A549 (cell line): ENCODE results near the gene FMNL3. TPM values are rescaled to one million over a fixed set of nuclear protein-coding genes. Genes with fewer than 3 reads are reported as not detected.

Experiments
- ATAC-seq, 2 experiments: fragments of 200-7000 bp in 1 of 2; fragments of >200 bp in 1 of 2; cut with Nextera tagmentation in 1 of 2; cut with Tn5 transposase in 1 of 2; 3 replicates each; pipeline versions ENCODE4 v1.8.0 to v1.9.1; 2018 to 2020; ENCODE audit warnings: mild to moderate bottlenecking in 1 of 2, moderate library complexity in 1 of 2
- CTCF ChIA-PET: fragments of 300-600 bp; sonication (Branson Sonifier 250); formaldehyde crosslinking; extraction: SDS; loops from one replicate; lab custom pipeline; 2021; ENCODE audit warnings: antibody characterized with exemption, inconsistent platforms; lab: Yijun Ruan, JAX
- POLR2A ChIA-PET: fragments of 350-600 bp; formaldehyde crosslinking; extraction: SDS; loops from one replicate; lab custom pipeline; 2021; ENCODE audit warnings: antibody characterized with exemption, inconsistent platforms; lab: Yijun Ruan, JAX
- DNase-seq, 2 experiments: peaks; one replicate each; pipeline versions ENCODE4 v3.0.0 to v3.0.0-alpha.2; 2011 to 2016; ENCODE audit warnings: low read depth in 1 of 2, low spot score in 1 of 2
- FAIRE-seq: peaks from 2 replicates; lab custom pipeline; 2011; peaks lifted over from hg19 to GRCh38; lab: Jason Lieb, UNC
- H3K27ac ChIP-seq, 2 experiments: fragments of >200 bp; sonication (Bioruptor Twin); formaldehyde crosslinking; 3 replicates each; pipeline ENCODE4 v1.5.1; 2016 to 2017
- H3K4me1 ChIP-seq: fragments of >200 bp; sonication (Bioruptor Twin); formaldehyde crosslinking; 3 replicates; pipeline ENCODE4 v1.6.1; 2016
- H3K4me2 ChIP-seq: fragments of >200 bp; sonication (Bioruptor Twin); formaldehyde crosslinking; 3 replicates; pipeline ENCODE4 v1.6.1; 2016
- H3K4me3 ChIP-seq: fragments of >200 bp; sonication (Bioruptor Twin); formaldehyde crosslinking; 3 replicates; pipeline ENCODE4 v1.5.1; 2016
- H3K9me3 ChIP-seq: fragments of >200 bp; sonication (Bioruptor Twin); formaldehyde crosslinking; 3 replicates; pipeline ENCODE4 v1.6.1; 2016
- EHF ChIP-seq: fragments of 250-450 bp; sonication (Bioruptor Pico); IDR thresholded peaks from 2 replicates; pipeline ENCODE4 v1.5.0; 2020; ENCODE audit warnings: mild to moderate bottlenecking
- EHMT2 ChIP-seq: fragments of 200-600 bp; sonication (generic); IDR thresholded peaks from 2 replicates; pipeline ENCODE4 v1.6.1; 2016; ENCODE audit warnings: antibody characterized with exemption, low read depth, mild to moderate bottlenecking, moderate library complexity
- EP300 ChIP-seq, 2 experiments: fragments of >200 bp; sonication (Bioruptor Twin); formaldehyde crosslinking; IDR thresholded peaks; 2 replicates in 1 of 2; 3 replicates in 1 of 2; pipeline ENCODE4 v1.6.1; 2016 to 2017
- ESRRA ChIP-seq: fragments of 150-350 bp; IDR thresholded peaks from 2 replicates; pipeline ENCODE4 v1.6.1; 2014; ENCODE audit warnings: mild to moderate bottlenecking, low read length, borderline replicate concordance
- FOSL2 ChIP-seq, 2 experiments: fragments of 450-650 bp in 1 of 2; fragments of >200 bp in 1 of 2; sonication (Bioruptor Twin) in 1 of 2; formaldehyde crosslinking; IDR thresholded peaks; 2 replicates each; pipeline versions ENCODE4 v1.5.0 to v1.6.1; 2016 to 2020; ENCODE audit warnings: mild to moderate bottlenecking in 1 of 2, moderate library complexity in 1 of 2
- FOXS1 ChIP-seq: fragments of 250-450 bp; sonication (Bioruptor Pico); IDR thresholded peaks from 2 replicates; pipeline ENCODE4 v1.5.0; 2020; ENCODE audit warnings: mild to moderate bottlenecking, moderate library complexity
- GATA3 ChIP-seq: IDR thresholded peaks from 2 replicates; pipeline ENCODE4 v1.6.1; 2012; ENCODE audit warnings: borderline replicate concordance
- HEYL ChIP-seq: fragments of 250-450 bp; sonication (Bioruptor Pico); IDR thresholded peaks from 2 replicates; pipeline ENCODE4 v1.8.0; 2021; ENCODE audit warnings: mild to moderate bottlenecking, moderate library complexity
- HOXA7 ChIP-seq: fragments of 250-450 bp; sonication (Bioruptor Pico); IDR thresholded peaks from 2 replicates; pipeline ENCODE4 v1.5.0; 2020; ENCODE audit warnings: mild to moderate bottlenecking, moderate library complexity
- HOXB5 ChIP-seq: fragments of 250-450 bp; sonication (Bioruptor Pico); IDR thresholded peaks from 2 replicates; pipeline ENCODE4 v1.5.0; 2020; ENCODE audit warnings: mild to moderate bottlenecking, moderate library complexity
- JUN ChIP-seq, 2 experiments: fragments of >200 bp; sonication (Bioruptor Twin); formaldehyde crosslinking; IDR thresholded peaks; 2 replicates in 1 of 2; 3 replicates in 1 of 2; pipeline ENCODE4 v1.6.1; 2016 to 2017
- JUNB ChIP-seq: fragments of >200 bp; sonication (Bioruptor Twin); formaldehyde crosslinking; IDR thresholded peaks from 2 replicates; pipeline ENCODE4 v1.6.1; 2016
- KDM5A ChIP-seq: fragments of 200-600 bp; sonication (generic); IDR thresholded peaks from 2 replicates; pipeline ENCODE4 v1.6.1; 2016; ENCODE audit warnings: antibody characterized with exemption, mild to moderate bottlenecking
- MAFK ChIP-seq: fragments of 450-650 bp; IDR thresholded peaks from 2 replicates; pipeline ENCODE4 v1.6.1; 2014; ENCODE audit not compliant: partially characterized antibody
- MAZ ChIP-seq: fragments of 150-350 bp; IDR thresholded peaks from 2 replicates; pipeline ENCODE4 v1.6.1; 2014; ENCODE audit warnings: antibody characterized with exemption, low read depth, low read length, borderline replicate concordance
- MYC ChIP-seq: IDR thresholded peaks from 2 replicates; pipeline ENCODE4 v1.6.1; 2012; ENCODE audit warnings: mild to moderate bottlenecking, inconsistent platforms, low read length, improper control_type of control experiment, borderline replicate concordance
- POLR2A ChIP-seq: IDR thresholded peaks from 2 replicates; pipeline ENCODE4 v1.6.1; 2012; ENCODE audit warnings: mild to moderate bottlenecking, low read length
- RCOR1 ChIP-seq: fragments of 150-350 bp; IDR thresholded peaks from 2 replicates; pipeline ENCODE4 v1.6.1; 2014; ENCODE audit warnings: antibody characterized with exemption, low read length, low read depth
- RFX5 ChIP-seq: fragments of 450-650 bp; IDR thresholded peaks from 2 replicates; pipeline ENCODE4 v1.7.1; 2014; ENCODE audit warnings: antibody characterized with exemption, mild to moderate bottlenecking, moderate library complexity
- RNF2 ChIP-seq: fragments of 200-600 bp; sonication (generic); IDR thresholded peaks from 2 replicates; pipeline ENCODE4 v1.6.1; 2016; ENCODE audit warnings: low read depth, mild to moderate bottlenecking, antibody characterized with exemption, moderate library complexity, borderline replicate concordance
- TP53 ChIP-seq: fragments of 250-450 bp; sonication (Bioruptor Pico); IDR thresholded peaks from 2 replicates; pipeline ENCODE4 v1.5.0; 2021; ENCODE audit warnings: mild to moderate bottlenecking, moderate library complexity
- ZFP36 ChIP-seq: fragments of 450-650 bp; IDR thresholded peaks from 2 replicates; pipeline ENCODE4 v1.6.1; 2014; ENCODE audit warnings: borderline replicate concordance; ENCODE audit not compliant: partially characterized antibody
- ZSCAN20 ChIP-seq: fragments of 250-450 bp; sonication (Bioruptor Pico); IDR thresholded peaks from 2 replicates; pipeline ENCODE4 v1.8.0; 2022; ENCODE audit warnings: mild to moderate bottlenecking, moderate library complexity
- WGBS: methylation state at CpG from one replicate; pipeline ENCODE4 v1.1.6; 2017; ENCODE audit errors: missing lambda C conversion rate; 5-methylcytosine and 5-hydroxymethylcytosine counted together
- polyA plus RNA-seq, 4 experiments: library from polyadenylated mRNA; depleted of rRNA in 3 of 4; stranded (reverse); fragments of >200 nt; fragmentation: RNase III in 1 of 4; extraction: RNeasy Plus Mini Kit Qiagen cat#74134 plus additional on column Dnase treatment in 1 of 4; gene quantifications; 2 replicates in 3 of 4; 3 replicates in 1 of 4; pipeline ENCODE4 v1.2.3, GENCODE V29; 2011 to 2017
- TF ChIP-seq, protein P1 (sequence below): fragments of 250-450 bp; sonication (Bioruptor Pico); IDR thresholded peaks from 2 replicates; pipeline ENCODE4 v1.5.0; 2020; ENCODE audit warnings: low read depth, mild to moderate bottlenecking, moderate library complexity
- TF ChIP-seq, protein P2 (sequence below): fragments of 200-600 bp; sonication (generic); IDR thresholded peaks from 2 replicates; pipeline ENCODE4 v1.6.1; 2016; ENCODE audit warnings: antibody characterized with exemption, mild to moderate bottlenecking, moderate library complexity

Gene FMNL3
- polyA plus RNA-seq, 2 of the 4 experiments (the other 2 are of a cell fraction), result 1.7 TPM

DNA sequence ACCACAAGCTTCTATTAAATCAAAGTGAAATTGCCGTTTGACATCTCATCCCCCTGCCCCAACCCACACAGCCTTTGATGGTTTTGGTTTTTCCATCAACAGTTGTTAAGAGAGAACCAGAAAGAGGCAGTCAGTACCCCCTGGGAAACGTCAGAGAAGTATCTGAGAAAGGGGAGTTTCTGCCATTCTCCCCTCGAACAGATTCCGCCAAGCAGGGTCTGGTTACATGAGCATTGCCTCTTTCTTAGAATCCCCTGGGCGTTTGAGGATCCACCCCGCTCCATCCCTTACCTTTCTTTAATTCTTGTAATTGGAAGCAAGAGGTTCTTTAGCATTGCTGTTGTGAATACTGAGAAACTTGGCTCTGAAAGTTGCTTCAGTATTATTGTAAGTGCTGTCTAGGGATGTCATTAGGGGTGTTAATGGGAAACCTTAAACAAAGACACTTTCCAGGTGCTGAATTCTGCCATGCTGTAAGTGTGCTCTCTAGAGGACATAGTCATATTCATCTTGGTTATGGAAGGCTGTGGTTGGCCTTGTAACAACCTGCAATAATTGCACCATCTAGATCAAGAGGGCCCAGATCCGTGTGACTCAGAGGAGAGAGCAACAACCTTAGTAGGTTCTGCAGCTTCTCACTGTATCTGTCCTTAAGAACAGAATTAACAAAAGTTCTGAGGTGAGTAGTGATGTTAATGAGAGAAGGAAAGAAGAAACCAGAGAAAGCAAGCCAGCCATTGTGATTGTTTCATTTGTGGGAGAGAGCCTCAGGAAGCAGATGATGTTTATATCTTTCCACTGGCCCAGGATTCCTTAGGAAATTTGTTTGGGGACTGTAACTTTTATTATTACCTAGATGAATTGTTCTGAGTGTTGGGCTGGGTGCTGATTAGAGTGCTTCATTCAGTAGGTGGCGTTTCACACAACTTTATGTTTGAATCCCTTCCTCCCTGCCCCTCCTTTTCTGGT, 43.1 kb upstream of the FMNL3 start:
- FAIRE-seq, result no peak
- no peak overlapping the region for H3K4me3 ChIP-seq
- CTCF ChIA-PET, result interaction anchor here (0.7 to 2.5 kb wide), 7 partner anchors 9 to 236 kb away, joined by 3 to 17 read pairs (median 4); partner anchors contain the start of gene TMBIM6

DNA sequence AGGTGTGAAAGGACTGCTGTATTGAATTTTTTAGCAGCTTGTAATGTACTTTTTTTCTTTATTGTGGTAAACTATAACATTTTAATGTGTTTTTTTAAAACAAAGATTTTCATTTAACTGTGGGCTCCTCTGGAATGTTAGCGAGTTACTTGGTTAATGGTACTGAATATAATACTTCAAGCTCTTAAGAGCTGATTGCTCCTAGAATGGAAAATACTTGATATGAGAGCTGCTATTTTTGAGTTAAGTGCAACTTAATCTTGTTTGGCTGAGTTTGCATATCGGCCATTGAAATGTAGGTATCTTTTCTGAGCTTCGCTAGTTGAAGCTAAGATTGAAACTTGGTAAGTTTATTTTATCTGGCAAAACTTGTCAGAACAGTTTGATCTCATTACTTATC, 41.6 kb upstream of the FMNL3 start:
- Histone ChIP-seq H3K4me1 (peaks cover 27% of the 10 kb centered on the region), H3K4me3 (no peak overlapping the region), H3K4me2 (no peak overlapping the region), H3K9me3 (no peaks in the 10 kb centered on the region), H3K27ac (no peak overlapping the region)
- WGBS, result 94% methylated on average over 3 of the region's 3 CpGs
- FAIRE-seq, result no peak
- POLR2A ChIA-PET, result interaction anchor here (0.6 kb wide), 1 partner anchor 78 kb away, joined by 3 read pairs; no protein-coding TSS in a partner anchor
- TF ChIP-seq MAFK (no peak), TP53 (CRISPR knock-in tag) (no peak), HOXB5 (no peak), EHMT2 (no peak), GATA3 (no peak), JUNB (no peak), HOXA7 (CRISPR knock-in tag) (no peak), FOXS1 (no peak), ESRRA (no peak)
- TF ChIP-seq, protein P1, sequence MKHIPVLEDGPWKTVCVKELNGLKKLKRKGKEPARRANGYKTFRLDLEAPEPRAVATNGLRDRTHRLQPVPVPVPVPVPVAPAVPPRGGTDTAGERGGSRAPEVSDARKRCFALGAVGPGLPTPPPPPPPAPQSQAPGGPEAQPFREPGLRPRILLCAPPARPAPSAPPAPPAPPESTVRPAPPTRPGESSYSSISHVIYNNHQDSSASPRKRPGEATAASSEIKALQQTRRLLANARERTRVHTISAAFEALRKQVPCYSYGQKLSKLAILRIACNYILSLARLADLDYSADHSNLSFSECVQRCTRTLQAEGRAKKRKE (CRISPR knock-in tag), result no peak
- CTCF ChIA-PET, result interaction anchor here (0.6 to 2.5 kb wide), 10 partner anchors 8 to 390 kb away, joined by 3 to 17 read pairs (median 3); no protein-coding TSS in a partner anchor
- ATAC-seq, result no peak
- DNase-seq, result no peak

More for the DNA sequence above, 43.1 kb upstream of the FMNL3 start:
- DNase-seq (peak in 1 of 2 experiments; percentile 49), ATAC-seq (peak; percentile 71 to 91)
- Histone ChIP-seq H3K9me3 (no peaks in the 10 kb centered on the region), H3K4me2 (peak overlapping the region; percentile 51), H3K27ac (peak overlapping the region; percentile 63 to 78), H3K4me1 (peaks cover 21% of the 10 kb centered on the region)
- 80% methylated on average over 8 of the region's 8 CpGs for WGBS
- POLR2A ChIA-PET, result interaction anchor here (1.6 kb wide), 1 partner anchor 9 kb away, joined by 14 read pairs; the partner anchor contains the start of gene TMBIM6
- TF ChIP-seq HOXA7 (CRISPR knock-in tag) (no peak), HEYL (CRISPR knock-in tag) (no peak), RFX5 (no peak), JUN (IDR thresholded peaks at IDR 0.05) (no peak), EHF (CRISPR knock-in tag) (no peak), POLR2A (no peak), ZFP36 (no peak), KDM5A (no peak), RCOR1 (no peak), RNF2 (no peak), MAZ (no peak), MYC (no peak), JUNB (no peak), FOXS1 (no peak), FOSL2 (IDR thresholded peaks at IDR 0.05) (no peak), FOSL2 (CRISPR knock-in tag; IDR thresholded peaks at IDR 0.05) (no peak), ZSCAN20 (CRISPR knock-in tag) (no peak), HOXB5 (no peak), EP300 (IDR thresholded peaks at IDR 0.05) (no peak)
- TF ChIP-seq, protein P2, sequence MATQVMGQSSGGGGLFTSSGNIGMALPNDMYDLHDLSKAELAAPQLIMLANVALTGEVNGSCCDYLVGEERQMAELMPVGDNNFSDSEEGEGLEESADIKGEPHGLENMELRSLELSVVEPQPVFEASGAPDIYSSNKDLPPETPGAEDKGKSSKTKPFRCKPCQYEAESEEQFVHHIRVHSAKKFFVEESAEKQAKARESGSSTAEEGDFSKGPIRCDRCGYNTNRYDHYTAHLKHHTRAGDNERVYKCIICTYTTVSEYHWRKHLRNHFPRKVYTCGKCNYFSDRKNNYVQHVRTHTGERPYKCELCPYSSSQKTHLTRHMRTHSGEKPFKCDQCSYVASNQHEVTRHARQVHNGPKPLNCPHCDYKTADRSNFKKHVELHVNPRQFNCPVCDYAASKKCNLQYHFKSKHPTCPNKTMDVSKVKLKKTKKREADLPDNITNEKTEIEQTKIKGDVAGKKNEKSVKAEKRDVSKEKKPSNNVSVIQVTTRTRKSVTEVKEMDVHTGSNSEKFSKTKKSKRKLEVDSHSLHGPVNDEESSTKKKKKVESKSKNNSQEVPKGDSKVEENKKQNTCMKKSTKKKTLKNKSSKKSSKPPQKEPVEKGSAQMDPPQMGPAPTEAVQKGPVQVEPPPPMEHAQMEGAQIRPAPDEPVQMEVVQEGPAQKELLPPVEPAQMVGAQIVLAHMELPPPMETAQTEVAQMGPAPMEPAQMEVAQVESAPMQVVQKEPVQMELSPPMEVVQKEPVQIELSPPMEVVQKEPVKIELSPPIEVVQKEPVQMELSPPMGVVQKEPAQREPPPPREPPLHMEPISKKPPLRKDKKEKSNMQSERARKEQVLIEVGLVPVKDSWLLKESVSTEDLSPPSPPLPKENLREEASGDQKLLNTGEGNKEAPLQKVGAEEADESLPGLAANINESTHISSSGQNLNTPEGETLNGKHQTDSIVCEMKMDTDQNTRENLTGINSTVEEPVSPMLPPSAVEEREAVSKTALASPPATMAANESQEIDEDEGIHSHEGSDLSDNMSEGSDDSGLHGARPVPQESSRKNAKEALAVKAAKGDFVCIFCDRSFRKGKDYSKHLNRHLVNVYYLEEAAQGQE, result no peak
